ENCODE measurements around the gene MAP2K6. TPM values are rescaled to one million over a fixed set of nuclear protein-coding genes. Genes with fewer than 3 reads are reported as not detected.

MAP2K6 gene
- polyA plus RNA-seq, 4 donors: 18.2 to 27.2 (median 22.2) TPM

DNA sequence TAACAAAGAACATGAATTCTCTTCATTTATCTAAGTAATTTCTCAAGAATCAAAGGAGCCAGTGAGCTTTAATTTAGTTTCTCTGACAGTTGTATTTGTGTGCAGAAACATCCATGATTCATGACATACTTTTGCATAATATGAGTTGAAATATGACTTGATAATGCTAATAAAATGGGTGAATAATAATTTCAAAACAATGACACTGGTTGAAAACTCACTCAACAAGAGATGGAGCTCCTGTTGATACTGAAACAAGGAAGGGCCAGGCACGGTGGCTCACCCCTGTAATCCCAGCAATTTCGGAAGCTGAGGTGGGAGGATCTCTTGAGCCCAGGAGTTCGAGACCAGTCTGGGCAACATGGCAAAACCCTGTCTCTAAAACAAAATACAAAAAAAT lies 147.0 kb downstream of the MAP2K6 start:
- no peak for DNase-seq (ENCODE audit: low read depth in 4 of 4, low spot score in 3 of 4)

DNA sequence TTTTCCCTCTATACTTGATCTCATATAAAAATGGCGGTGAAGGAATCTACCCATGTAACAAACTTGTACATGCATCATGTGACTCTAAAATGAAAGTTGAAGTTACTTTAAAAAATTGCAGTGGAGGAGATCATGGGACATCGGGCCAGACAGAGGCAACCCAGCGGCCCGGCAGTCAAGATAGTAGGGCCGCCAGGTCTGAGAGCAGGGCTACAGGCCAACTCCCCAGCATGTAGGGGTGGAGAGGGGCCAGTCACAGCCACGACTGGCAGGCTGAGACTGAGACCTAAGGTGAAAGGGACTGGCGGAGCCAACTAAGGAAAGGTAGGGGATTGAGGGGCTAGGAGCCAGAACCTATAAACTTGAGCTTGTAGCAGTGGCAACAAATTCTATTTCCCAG lies 150.9 kb downstream of the MAP2K6 start:
- no peak for DNase-seq (ENCODE audit: low read depth in 4 of 4, low spot score in 3 of 4)

DNA sequence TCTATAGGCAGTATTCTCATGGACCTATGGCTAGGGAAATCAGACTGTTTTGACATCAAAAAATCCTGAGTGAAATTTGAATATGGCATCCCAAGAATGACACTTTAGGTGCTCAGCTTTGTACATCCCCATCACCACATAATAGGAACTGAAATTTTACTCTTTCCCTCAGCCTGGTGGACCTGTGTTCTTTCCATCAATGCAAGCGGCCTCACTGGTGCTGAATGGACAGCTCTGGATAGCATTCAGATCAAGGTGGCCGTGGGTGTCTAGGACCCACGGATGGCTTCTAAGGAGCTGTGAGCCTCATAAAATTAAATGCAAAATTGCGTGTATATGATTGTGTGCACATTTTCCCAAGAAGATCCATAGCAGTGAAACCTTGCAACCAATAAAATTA lies 152.6 kb downstream of the MAP2K6 start:
- DNase-seq (ENCODE audit: low read depth in 4 of 4, low spot score in 3 of 4): no peak

DNA sequence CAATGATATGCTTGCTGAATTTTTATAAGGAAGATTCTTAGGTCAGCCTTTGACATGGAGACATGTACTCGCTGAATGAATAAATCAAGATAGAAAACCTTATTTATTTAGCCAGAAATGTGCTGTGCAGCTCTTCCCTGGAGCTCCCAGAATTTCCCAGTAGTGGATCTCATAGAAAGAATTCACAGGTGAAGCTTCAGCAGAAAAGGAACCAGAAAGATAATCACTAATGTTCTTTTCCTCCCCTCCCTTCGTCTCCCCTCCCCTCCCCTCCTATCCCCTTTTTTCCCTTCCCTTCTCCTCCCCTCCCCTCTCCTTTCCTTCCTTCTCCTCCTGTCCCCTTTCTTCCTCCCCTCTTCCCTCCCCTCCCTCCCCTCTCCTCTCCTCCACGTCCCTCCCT lies 158.2 kb downstream of the MAP2K6 start:
- no peak for DNase-seq (ENCODE audit: low read depth in 4 of 4, low spot score in 3 of 4)

DNA sequence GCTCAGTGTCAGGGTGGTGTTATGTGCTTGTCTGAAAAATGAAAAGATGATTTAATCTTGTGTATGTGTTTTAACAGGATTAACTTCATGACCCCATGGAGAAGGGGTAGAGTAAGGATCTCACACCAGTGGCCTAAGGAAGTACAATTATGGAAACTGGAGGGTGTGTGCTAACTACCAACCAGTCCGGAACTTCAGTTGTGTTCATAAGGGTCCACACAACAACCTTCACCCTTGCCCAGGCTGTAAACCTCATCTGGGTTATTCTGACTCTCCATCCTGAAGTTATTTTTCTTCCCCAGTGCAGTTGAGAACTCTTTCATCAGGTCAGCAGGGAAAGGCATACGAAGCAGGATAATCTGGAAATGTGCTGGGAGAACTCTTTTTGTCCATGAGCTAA lies 158.9 kb downstream of the MAP2K6 start:
- DNase-seq (ENCODE audit: low read depth in 4 of 4, low spot score in 3 of 4): no peak

DNA sequence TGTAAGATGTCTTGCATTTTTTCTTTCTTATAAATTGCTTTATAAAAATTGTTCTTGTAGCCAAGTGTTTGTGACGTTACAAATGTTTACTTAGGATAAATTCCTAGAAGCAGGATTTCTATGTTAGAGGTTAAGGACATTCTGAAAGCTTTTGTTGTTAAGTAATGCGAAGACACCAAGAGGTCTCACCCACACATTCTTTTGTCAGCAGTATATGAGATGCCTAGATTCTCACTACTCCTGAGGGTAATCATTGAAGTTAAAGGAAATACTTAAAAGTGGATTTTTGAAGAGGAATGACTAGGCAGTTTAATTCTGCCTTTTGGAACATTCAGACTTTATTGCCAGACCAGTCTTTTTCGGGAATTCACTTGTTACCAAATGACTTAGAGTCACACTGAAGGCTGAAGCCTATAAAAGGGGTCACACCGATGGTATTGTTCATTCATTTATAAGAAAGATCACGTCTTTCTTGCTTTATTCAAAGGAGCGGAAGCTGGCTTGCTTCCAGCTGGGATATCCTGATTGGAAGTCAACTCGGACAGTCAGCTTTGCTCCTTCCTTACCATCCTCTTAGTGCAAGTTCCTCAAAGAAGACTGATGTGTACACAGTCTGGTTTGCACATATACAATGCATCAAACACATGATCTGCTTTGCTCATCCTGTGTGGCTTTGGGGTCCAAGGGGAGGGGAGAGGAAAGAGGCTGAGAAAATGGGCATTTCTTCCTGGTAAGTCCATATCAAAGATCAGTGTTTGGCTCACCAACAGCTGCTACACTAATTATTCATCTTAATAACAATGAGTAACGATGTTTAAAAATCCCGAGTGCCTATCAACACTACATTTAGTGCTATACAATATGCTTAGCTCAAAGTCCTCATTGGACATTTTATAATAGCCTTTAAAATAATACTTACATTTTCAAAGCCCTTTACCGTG lies 160.0 kb downstream of the MAP2K6 start:
- no peak for DNase-seq (ENCODE audit: low read depth in 4 of 4, low spot score in 3 of 4)

DNA sequence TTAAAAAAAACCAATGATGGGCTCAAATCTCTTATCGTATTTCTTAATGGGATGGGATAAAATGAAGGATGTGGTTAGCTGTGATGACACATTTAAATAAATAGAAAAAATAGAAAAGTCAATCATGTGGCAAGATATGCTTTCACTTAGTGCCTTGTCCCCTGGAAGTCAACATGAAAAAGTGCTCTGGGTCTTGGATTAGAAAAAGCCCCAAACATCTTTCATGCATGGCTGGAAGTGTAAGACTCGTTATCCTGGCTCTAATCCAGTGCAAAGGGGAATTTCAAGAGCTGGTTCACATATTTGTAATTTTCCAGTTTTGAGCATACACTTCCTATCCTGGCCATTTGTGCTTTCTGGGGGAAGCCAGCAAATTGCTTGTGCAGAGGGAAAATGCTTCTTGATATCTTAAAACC lies 160.9 kb downstream of the MAP2K6 start:
- no peak for DNase-seq (ENCODE audit: low read depth in 4 of 4, low spot score in 3 of 4)

DNA sequence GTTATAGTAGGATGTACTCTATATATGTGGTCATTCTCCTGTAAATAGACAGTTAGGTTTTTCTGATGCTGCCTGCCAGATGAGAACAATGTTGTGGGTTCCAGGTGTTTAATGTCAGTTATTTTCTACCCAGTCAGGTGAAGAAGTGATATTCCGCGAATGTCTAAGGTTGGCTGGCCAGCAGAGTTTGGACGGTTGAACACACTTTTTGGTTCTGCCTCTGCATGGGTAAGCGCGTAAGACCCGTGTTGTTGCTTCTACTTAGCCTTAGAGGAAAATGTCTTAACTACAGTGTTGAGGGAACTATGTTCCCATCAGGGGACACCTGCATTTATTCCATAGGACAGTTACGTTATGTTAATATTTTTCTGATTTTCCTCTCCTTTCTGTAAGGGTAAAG lies 162.6 kb downstream of the MAP2K6 start:
- no peak for DNase-seq (ENCODE audit: low read depth in 4 of 4, low spot score in 3 of 4)

DNA sequence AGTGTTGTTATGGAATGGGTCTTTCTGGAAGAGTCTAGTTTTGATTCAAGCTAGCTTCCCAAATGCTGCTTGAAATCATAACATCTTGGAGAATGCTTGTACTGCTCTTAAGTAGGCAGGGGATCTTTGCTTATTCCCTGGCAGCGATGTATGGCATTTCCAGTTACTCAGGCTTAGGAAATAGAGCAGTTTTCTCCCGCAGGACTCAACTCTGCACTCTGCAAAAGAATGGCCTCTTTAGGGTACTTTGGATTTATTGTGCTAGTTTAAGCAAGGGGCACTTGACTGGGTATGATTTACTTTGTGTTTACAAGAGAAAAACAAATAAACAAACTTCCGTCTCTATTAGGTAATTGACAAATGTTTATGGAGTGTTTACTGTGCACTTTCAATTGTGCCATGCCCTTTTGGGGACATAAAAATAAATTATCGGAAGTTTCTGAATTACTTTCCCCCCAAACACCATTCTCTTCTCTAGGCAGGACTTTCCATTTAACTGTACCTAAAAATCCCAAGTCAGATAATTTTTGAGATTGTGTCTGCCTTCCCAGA lies 164.0 kb downstream of the MAP2K6 start:
- DNase-seq (ENCODE audit: low read depth in 4 of 4, low spot score in 3 of 4): no peak

DNA sequence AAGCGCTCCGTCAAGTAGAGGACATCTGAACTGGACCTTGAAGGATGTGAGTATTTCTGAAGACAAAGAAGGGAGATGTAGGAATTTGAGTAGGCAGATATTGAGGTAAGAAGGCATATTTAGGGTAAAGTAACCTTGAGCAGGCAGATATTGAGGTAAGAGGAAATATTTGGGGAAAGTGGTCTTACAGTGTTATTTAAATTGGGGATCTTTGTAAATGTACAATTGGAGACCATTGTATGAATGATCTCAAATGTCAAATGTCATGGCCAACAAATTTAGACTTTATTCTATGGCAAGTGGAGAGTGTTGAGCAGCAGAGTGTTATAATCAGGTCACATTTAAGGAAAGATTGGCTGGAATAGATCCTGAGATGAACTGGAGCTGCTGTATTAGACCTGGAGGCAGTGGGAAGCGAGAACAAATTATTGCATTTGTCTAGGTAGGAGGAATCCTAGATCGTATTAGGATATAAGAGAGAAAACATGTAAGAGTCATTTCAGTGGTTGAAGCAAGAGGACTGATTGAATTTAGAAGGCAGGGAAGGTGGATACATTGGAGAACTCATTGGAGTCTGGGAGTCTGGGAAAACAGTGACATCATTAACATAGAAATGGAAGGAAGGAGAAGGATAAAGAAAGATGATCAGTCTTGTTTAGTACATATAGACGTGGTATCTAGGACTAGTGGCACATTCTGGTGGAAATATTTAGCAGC lies 165.6 kb downstream of the MAP2K6 start:
- no peak for DNase-seq (ENCODE audit: low read depth in 4 of 4, low spot score in 3 of 4)

DNA sequence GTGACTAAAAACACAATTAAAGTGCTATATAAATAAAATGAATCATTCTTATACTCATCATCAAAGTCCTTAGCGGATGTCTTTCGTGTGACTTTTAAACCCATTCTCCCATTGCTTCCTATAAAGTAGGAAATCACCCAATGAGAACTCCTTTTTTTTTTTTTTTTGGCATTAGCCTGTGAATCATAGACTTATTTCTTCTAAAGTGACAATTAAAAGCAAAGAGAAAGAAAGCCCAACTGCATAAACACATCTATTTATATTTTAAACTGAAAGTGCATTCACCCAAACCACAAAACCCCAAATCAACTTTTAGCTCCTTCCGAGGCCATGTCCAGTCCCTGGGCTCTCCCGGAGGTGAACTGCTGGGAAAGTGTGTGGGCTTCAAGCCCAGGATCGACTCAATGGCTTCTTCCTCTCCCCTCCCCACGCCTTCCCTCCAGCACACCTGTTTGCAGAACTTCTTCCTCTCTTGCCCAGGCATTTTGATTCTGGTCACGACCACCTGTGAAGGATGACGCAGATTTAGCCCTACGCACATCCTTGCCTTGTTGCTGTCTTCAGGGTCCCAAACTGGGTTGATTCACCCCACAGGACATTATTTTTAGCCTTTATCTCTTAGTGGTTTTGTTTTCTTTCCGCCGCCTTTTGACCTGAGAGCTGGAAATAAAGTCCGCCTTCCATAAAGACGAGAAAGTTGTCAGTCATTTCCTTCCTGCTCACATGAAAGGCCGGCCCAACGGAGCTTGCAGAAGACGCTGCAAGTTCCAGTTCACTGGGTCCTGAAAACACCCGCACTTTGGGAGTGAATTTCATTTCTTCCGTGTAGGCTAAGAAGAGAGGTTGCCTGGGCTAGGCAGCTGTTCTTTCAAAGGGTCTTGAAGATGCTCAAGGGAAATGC lies 166.8 kb downstream of the MAP2K6 start:
- no peak for DNase-seq (ENCODE audit: low read depth in 4 of 4, low spot score in 3 of 4)

DNA sequence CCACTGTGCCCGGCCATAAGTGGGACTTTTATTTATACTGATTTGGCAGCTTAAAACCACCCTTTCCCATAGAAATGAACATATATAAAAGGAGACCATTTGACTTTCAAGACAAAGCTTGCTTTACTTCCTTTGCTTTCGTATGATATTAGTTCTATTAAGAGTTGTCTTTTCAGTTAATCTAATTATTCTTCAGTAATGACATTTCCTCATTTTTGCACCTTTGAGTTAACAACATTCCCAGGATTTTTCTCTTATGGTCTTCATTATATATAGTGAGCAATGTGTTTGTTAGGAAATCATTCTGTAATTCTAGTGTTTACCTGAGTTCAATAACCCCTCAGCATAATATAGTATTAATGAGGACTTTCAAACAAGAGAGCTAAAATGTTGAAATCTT lies 173.8 kb downstream of the MAP2K6 start:
- DNase-seq (ENCODE audit: low read depth in 4 of 4, low spot score in 3 of 4): no peak

DNA sequence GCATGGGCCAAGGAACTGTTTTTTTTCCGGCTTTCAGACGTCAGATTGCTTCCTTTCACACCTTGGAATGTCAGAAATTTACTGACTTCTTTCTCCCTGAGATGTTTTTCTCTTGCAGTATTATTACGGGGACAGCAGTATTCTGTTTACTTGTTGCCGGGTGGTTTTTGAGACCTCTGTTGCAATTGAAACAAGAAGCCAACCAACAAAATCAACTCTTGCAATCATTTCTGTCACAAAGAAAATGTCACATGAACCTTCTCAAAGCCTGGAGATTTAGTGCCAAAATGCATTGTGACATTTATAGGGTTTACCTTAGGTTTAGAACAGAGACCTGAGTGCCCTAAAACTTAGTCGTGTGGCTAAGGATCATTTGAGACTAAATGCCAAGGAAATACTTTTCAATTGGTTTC lies 174.3 kb downstream of the MAP2K6 start:
- no peak for DNase-seq (ENCODE audit: low read depth in 4 of 4, low spot score in 3 of 4)

DNA sequence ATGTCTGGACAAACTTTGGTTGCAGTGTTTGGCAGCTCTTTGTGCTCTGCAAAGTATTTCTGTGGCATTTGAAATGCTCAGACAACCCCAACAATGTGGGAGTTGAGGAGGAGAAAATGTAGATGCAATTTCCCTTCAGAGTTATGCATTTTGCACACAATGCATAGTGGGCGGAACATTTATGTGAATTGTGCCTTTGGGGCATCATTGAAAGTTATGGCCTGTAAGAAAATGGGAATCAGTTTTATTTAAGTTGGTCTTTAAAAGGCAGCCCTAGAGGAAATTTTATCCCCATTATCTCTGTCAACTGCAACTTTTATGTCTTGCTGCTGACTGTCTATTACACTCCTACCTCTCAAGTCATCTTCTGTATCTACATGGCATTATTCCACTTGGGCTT lies 176.2 kb downstream of the MAP2K6 start:
- no peak for DNase-seq (ENCODE audit: low read depth in 4 of 4, low spot score in 3 of 4)

DNA sequence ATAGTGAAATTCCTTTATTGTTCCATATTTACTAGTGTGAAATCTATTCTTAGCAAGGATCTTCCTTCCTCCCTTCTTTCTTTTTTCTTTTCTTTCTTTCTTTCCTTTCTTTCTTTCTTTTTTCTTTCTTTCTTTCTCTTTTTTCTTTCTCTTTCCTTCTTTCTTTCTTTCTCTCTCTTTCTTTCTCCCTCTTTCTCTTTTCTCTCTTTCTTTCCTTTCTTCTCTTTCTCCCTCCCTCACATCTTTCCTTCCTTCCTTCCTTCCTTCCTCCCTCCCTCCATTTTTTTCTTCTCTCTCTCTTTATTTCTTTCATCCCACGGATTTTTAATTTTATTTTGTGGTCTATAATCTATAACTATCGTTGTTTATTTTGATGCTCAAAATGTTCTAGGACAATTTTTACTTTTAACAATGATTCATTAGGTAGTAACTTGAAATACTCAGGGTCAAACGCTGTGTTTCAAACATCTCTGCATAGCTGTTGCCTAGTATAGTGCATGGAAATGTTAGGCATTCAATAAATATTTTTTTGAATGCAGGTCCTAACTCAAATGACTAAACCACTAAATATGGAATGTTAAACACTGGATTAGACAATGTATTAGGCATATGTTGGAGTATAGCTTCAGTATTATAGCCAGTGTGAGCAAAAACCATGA lies 178.3 kb downstream of the MAP2K6 start:
- DNase-seq (ENCODE audit: low read depth in 4 of 4, low spot score in 3 of 4): no peak

DNA sequence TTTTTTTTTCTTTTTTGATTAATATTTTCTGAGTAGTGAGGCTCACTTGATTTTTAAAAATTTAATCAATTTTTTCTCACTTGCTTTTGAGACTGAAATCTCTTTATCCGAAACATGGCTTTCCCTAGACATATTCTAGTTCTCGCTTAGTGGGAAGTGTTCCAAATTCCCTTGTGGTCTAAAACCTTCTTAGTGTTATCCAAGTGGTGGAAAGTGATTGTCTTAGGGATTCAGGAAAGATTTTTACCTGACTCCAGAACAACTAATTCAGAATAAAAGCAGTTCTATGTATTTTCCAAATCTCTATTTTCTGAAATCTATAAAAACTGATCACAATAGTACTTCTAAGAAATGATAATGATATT lies 178.8 kb downstream of the MAP2K6 start:
- no peak for DNase-seq (ENCODE audit: low read depth in 4 of 4, low spot score in 3 of 4)

DNA sequence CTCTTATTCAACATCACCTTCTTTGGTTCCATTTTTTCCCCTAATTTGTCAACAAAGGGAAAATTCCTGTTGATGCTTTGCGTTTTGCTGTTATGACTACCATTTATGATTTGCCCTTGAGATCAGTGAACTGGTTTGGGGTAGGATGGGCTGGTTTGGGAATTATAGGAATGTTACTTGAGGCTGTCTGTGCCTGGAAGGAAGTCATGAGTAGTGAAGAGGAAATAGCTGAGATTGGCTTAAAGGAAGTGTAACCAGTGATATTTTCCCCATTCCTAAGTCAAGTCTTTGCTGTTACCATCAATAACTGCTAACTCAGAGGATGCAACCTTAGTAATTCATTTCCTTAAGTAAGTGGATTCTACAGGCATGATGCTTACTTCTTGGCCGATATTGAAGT lies 179.2 kb downstream of the MAP2K6 start:
- no peak for DNase-seq (ENCODE audit: low read depth in 4 of 4, low spot score in 3 of 4)

DNA sequence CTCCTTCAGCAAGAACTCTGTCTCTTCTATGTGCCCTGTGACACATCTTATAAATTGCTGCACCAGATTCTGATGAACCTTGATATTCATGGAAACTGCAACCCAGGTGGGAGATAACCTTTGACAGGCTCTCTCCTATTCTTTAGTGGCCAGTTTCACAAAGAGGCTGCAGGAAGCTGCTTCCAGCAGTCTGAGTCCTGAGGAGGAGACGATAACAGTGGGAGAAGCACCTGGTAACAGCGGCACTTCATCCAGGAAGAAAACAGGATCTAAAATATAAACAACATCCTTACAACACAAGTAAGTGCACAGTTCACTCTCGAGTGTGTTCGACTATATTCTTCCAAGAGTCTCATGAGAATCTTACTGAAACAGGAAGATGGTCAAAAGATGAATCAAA lies 180.1 kb downstream of the MAP2K6 start:
- DNase-seq (ENCODE audit: low read depth in 4 of 4, low spot score in 3 of 4): no peak

DNA sequence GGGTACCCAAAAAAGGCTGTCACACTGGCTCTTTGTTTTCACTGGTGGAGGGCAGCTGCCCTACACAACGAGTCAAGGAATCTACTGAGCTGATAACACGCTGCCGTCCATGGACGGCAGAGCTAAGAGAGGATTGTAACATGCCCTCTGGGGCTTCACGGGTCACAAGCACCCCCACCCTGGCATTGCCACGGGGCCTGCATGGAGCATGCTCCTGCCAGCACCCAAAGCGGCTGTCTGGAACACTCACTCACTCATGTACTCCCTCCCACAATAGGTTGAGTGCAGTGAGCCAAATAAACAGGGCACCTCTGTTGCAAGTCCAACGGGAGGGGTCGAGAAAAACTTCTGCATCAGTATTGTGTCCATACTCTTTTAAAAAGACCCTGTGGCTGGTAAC lies 181.6 kb downstream of the MAP2K6 start:
- DNase-seq (ENCODE audit: low read depth in 4 of 4, low spot score in 3 of 4): no peak

All from left renal pelvis (tissue), 4 donors.